ENCODE measurements around the gene PWP1. TPM values are rescaled to one million over a fixed set of nuclear protein-coding genes. Genes with fewer than 3 reads are reported as not detected.

Gene PWP1
- polyA plus RNA-seq, 1 donor (not counting 4 experiments of a cell fraction or from before 2014, with no cell fraction given), result 137 TPM

- FAIRE-seq (no peak), DNase-seq (ENCODE audit: low read depth, low spot score) (no peak)
- H3K79me2 ChIP-seq (ENCODE audit: control insufficient read depth, insufficient read depth, low read length), result no peaks in the 10 kb centered on the region
- H3K4me1 ChIP-seq (ENCODE audit: control insufficient read depth, extremely low read depth, insufficient read depth, low read length), result no peaks in the 10 kb centered on the region
- dilution Hi-C loops (cut with MboI; ENCODE audit: extremely low pct_ligation_motif_present, low sequenced_read_pairs), result no loop called here
- no peak overlapping the region for H3K4me2 ChIP-seq (ENCODE audit: control insufficient read depth, extremely low read depth, insufficient read depth, low read depth, low read length)
- H3K36me3 ChIP-seq (ENCODE audit: control insufficient read depth in 2 of 2, extremely low read depth in 1 of 2, insufficient read depth in 2 of 2, low read length in 2 of 2), result peaks cover 13% of the 10 kb centered on the region in 2 experiments
- H3K9me3 ChIP-seq (ENCODE audit: control insufficient read depth, low read depth, low read length), result no peaks in the 10 kb centered on the region
- no peaks in the 10 kb centered on the region for H3K27me3 ChIP-seq (ENCODE audit: control insufficient read depth, extremely low read depth, insufficient read depth, low read length)
- no peak for TF ChIP-seq EZH2 (IDR thresholded peaks at IDR 0.05; ENCODE audit: low read length)
- TF ChIP-seq, protein P1, sequence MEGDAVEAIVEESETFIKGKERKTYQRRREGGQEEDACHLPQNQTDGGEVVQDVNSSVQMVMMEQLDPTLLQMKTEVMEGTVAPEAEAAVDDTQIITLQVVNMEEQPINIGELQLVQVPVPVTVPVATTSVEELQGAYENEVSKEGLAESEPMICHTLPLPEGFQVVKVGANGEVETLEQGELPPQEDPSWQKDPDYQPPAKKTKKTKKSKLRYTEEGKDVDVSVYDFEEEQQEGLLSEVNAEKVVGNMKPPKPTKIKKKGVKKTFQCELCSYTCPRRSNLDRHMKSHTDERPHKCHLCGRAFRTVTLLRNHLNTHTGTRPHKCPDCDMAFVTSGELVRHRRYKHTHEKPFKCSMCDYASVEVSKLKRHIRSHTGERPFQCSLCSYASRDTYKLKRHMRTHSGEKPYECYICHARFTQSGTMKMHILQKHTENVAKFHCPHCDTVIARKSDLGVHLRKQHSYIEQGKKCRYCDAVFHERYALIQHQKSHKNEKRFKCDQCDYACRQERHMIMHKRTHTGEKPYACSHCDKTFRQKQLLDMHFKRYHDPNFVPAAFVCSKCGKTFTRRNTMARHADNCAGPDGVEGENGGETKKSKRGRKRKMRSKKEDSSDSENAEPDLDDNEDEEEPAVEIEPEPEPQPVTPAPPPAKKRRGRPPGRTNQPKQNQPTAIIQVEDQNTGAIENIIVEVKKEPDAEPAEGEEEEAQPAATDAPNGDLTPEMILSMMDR (optimal IDR thresholded peaks at IDR 0.05 in 1 of 3, IDR thresholded peaks at IDR 0.05 in 1 of 3, conservative IDR thresholded peaks at IDR 0.05 in 1 of 3; ENCODE audit: extremely low read depth in 1 of 3, insufficient read depth in 2 of 3, low read length in 3 of 3), result no peak
- H3K9ac ChIP-seq (ENCODE audit: control insufficient read depth, extremely low read depth, insufficient read depth, low read length), result no peak overlapping the region
- H4K20me1 ChIP-seq (ENCODE audit: control insufficient read depth, extremely low read depth, insufficient read depth, low read length), result no peaks in the 10 kb centered on the region
- no peaks in the 10 kb centered on the region for H3K9me1 ChIP-seq (ENCODE audit: control insufficient read depth, extremely low read depth, insufficient read depth, low read length)
- H2AFZ ChIP-seq (ENCODE audit: control insufficient read depth, low read length), result no peak overlapping the region
- no peak overlapping the region for H3K4me3 ChIP-seq (ENCODE audit: control insufficient read depth in 2 of 3, extremely low read depth in 1 of 3, insufficient read depth in 2 of 3, low read depth in 1 of 3, low read length in 3 of 3)
- H3K27ac ChIP-seq (ENCODE audit: control insufficient read depth, insufficient read depth, low read length), result no peak overlapping the region
These were observed 45.2 kb downstream of the PWP1 start for GRCh38 chr12:107730618-107731341.

GRCh38 chr12:107731366-107731765 lies 45.8 kb downstream of the PWP1 start:
- Histone ChIP-seq H3K9ac (ENCODE audit: control insufficient read depth, extremely low read depth, insufficient read depth, low read length) (no peak overlapping the region), H2AFZ (ENCODE audit: control insufficient read depth, low read length) (no peak overlapping the region), H3K4me3 (ENCODE audit: control insufficient read depth in 2 of 3, extremely low read depth in 1 of 3, insufficient read depth in 2 of 3, low read depth in 1 of 3, low read length in 3 of 3) (no peak overlapping the region), H3K27me3 (ENCODE audit: control insufficient read depth, extremely low read depth, insufficient read depth, low read length) (no peaks in the 10 kb centered on the region), H3K79me2 (ENCODE audit: control insufficient read depth, insufficient read depth, low read length) (no peaks in the 10 kb centered on the region), H3K9me3 (ENCODE audit: control insufficient read depth, low read depth, low read length) (no peaks in the 10 kb centered on the region), H3K4me2 (ENCODE audit: control insufficient read depth, extremely low read depth, insufficient read depth, low read depth, low read length) (no peak overlapping the region), H3K27ac (ENCODE audit: control insufficient read depth, insufficient read depth, low read length) (no peak overlapping the region), H3K4me1 (ENCODE audit: control insufficient read depth, extremely low read depth, insufficient read depth, low read length) (no peaks in the 10 kb centered on the region), H4K20me1 (ENCODE audit: control insufficient read depth, extremely low read depth, insufficient read depth, low read length) (no peaks in the 10 kb centered on the region), H3K9me1 (ENCODE audit: control insufficient read depth, extremely low read depth, insufficient read depth, low read length) (no peaks in the 10 kb centered on the region), H3K36me3 (ENCODE audit: control insufficient read depth in 2 of 2, extremely low read depth in 1 of 2, insufficient read depth in 2 of 2, low read length in 2 of 2) (peaks cover 15 to 16% of the 10 kb centered on the region in 2 experiments)
- DNase-seq (ENCODE audit: low read depth, low spot score) (no peak), FAIRE-seq (no peak)
- TF ChIP-seq EZH2 (IDR thresholded peaks at IDR 0.05; ENCODE audit: low read length), result no peak
- TF ChIP-seq, protein P1 (optimal IDR thresholded peaks at IDR 0.05 in 1 of 3, IDR thresholded peaks at IDR 0.05 in 1 of 3, conservative IDR thresholded peaks at IDR 0.05 in 1 of 3; ENCODE audit: extremely low read depth in 1 of 3, insufficient read depth in 2 of 3, low read length in 3 of 3), result no peak
- dilution Hi-C loops (cut with MboI; ENCODE audit: extremely low pct_ligation_motif_present, low sequenced_read_pairs), result no loop called here

Measured in keratinocyte (primary cell).